Retinal pigment epithelial cell (primary cell): ENCODE results near the gene CTBP2.

Experiments used
- DNase-seq: peaks from one replicate; pipeline ENCODE4 v3.0.0-alpha.2; 2010; ENCODE audit warnings: low read depth
- H3K4me3 ChIP-seq: 2 replicates; pipeline ENCODE4 v1.5.1; 2011; ENCODE audit warnings: mild to moderate bottlenecking, low read length, control low read depth, moderate library complexity
- TF ChIP-seq, protein P1 (sequence below): conservative IDR thresholded peaks from 2 replicates; pipeline ENCODE4 v1.5.1; 2011; ENCODE audit warnings: low read depth, low read length, control low read depth, inconsistent platforms

CTBP2 gene

DNA sequence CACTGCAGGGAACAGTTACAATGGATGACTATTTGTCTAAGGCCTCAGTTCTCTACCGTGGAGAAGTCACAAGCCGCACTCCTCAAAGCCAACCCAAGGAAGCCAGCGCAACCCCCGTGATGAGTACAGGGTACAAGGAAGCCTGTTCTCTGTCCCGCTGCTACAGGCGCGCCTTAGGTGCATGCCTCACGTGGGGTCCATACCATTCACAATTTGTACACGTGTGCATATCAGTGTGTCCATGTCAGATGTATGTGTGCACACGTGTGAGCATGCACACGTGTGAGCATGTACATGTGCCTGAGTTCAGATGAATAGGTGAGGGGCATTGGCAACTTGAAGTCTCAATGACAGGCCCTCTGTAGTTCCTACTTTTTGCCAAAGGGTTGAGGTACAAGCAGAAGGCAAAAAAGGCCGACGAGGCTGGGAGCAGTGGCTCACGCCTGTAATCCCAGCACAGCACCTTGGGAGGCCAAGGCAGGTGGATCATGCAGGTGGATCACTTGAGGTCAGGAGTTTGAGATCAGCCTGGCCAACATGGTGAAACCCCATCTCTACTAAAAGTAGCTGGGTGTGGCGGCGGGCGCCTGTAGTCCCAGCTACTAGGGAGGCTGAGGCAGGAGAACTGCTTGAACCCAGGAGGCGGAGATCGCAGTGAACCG, 62.8 kb downstream of the CTBP2 start:
- no peak for DNase-seq
- no peak overlapping the region for H3K4me3 ChIP-seq
- TF ChIP-seq, protein P1, sequence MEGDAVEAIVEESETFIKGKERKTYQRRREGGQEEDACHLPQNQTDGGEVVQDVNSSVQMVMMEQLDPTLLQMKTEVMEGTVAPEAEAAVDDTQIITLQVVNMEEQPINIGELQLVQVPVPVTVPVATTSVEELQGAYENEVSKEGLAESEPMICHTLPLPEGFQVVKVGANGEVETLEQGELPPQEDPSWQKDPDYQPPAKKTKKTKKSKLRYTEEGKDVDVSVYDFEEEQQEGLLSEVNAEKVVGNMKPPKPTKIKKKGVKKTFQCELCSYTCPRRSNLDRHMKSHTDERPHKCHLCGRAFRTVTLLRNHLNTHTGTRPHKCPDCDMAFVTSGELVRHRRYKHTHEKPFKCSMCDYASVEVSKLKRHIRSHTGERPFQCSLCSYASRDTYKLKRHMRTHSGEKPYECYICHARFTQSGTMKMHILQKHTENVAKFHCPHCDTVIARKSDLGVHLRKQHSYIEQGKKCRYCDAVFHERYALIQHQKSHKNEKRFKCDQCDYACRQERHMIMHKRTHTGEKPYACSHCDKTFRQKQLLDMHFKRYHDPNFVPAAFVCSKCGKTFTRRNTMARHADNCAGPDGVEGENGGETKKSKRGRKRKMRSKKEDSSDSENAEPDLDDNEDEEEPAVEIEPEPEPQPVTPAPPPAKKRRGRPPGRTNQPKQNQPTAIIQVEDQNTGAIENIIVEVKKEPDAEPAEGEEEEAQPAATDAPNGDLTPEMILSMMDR = no peak

DNA sequence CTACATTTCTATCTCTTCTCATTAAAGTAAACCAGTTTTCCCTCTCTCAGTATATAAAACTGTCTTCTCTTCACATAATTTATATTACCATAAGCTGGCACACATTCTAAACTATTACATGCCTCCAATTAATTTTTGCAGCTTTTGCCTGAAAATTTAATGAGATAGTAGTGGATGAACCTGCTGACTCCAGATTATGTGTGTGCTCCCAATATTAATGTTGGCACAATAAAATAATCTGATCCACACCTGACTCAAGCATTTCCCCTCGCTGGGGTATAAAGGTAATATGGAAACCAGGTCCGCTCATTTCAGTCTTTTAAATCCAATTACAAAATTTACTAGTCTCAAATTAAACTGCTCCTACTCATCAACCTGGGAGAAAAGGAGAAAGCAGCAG, 63.4 kb downstream of the CTBP2 start:
- TF ChIP-seq, protein P1 = no peak
- DNase-seq = no peak
- H3K4me3 ChIP-seq = no peak overlapping the region

DNA sequence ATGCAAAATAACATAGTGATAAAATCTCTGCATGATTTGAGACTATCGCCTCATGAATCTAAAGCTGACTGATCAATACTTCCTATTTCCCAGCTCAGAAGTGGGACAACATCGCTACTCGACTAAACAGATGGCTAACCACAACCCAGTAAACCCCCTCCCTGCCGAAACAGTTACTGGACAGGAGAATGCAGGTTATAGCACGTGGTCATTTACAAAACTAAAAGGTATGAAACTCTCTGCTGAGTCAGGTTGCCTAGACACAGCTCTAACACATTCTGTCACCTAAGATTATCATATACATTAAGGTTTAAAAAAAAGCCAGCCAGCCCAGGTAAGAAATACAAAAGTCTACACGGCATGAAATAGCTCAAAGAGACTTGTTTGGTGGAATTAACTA, 64.0 kb downstream of the CTBP2 start:
- no peak for DNase-seq
- TF ChIP-seq, protein P1 = no peak
- no peak overlapping the region for H3K4me3 ChIP-seq

DNA sequence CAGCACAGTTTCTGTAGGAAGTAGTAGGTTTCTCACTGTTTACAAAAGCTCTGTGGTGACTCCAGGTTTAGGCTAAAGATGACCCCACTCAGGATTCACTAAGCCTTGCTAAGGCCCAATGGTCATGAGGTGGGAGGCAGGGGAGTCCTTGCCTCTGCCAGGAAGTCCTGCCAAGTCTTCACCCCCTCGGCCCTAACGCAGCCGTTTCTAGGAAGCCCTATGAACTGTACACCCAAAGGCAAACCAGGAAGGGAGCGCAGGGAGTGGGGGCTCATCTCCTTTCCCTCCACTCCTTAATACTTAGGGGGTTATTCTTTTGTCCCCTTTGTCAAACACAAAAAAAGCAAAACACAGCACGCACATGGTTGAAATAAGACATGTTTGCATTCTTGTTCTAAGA, 64.6 kb downstream of the CTBP2 start:
- TF ChIP-seq, protein P1 = no peak
- H3K4me3 ChIP-seq = no peak overlapping the region
- DNase-seq = no peak

DNA sequence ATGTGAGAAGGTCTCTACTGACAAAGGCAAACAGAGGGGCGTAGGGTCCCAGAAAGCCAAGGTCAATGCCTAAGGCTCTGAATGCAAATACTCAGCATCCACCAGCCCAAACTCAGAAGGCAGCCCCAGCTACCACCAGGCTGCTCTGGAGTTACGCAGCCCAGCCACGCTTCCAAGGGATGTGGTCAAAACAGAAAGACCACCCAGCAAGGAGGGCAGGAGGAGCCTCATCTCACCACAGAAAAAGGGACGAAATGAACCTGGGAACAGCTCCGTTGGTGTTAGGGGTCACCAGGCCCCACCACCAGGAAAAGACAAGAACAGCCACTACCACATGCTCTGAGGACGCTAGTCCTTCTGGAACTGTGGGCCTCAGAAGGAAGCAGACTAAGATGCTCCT, 65.1 kb downstream of the CTBP2 start:
- DNase-seq = no peak
- TF ChIP-seq, protein P1 = no peak
- H3K4me3 ChIP-seq = no peak overlapping the region

DNA sequence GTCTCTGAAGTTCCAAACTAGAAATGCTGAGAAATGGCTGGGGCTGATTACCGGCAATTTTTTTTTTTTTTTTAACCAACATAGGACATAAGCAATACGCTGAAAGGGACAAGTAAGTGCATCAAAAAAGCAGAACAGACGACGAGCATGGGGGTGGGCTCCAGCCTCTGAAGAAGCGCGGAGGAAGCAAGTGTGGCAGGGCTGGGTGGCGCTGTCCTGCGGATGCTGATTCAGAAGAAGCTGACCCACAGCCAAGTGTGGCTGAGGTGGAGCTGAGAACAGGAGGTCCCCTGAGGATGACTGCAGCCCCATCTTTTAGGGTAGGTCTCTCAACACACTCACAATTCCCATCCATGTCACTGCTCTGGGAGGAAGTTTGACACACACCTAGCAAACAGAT, 65.6 kb downstream of the CTBP2 start:
- no peak overlapping the region for H3K4me3 ChIP-seq
- no peak for DNase-seq
- TF ChIP-seq, protein P1 = no peak

DNA sequence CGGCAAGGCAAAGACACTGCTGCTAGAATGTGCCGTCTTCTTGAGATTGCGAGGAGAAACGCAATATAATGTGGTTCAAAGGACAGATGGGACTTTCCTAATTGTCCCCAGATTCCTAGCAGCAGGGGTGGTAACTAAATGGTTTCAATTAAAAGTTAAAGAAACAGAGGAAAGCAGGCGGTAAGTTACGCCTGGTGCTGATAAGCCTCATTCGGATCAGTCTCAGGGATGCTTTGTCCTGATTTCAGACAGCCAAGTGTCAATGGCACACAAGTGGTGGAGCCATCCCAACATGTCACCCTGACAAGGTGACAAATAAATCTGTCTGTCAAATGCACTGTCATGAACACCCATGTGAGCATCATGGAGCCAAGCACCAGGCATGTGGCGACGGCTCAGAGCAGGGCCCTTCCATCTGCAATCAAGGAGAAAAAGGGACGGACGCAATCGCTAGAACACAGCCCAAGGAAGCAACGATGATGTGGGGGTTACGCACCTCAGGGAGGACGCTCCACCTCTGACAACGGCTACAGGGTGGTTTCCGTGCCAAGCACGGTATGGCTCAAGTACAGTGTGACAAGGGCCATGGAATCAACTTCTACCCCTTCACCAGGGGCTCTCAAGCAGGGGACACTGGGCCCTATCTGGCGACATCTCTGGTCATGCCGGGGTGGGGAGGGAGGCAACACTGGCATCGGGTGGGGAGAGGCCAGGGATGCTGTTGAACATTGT, 66.2 kb downstream of the CTBP2 start:
- no peak overlapping the region for H3K4me3 ChIP-seq
- TF ChIP-seq, protein P1 = no peak
- DNase-seq = no peak
